Suprapubic skin (tissue), 4 donors: ENCODE data around the gene TRIM60. TPM values are rescaled to one million over a fixed set of nuclear protein-coding genes. Genes with fewer than 3 reads are reported as not detected.

Experiments
- DNase-seq, 2 donors: peaks; one replicate each; pipeline ENCODE4 v3.0.0-alpha.2; 2019; ENCODE audit warnings: low spot score in 2 of 2
- H3K27ac ChIP-seq: fragments of 200-600 bp; sonication (generic); one replicate; pipeline ENCODE4 v1.5.1; 2019
- H3K27me3 ChIP-seq: fragments of 200-600 bp; sonication (generic); one replicate; pipeline ENCODE4 v1.5.1; 2019
- H3K36me3 ChIP-seq: fragments of 200-600 bp; sonication (generic); one replicate; pipeline ENCODE4 v1.5.1; 2019
- H3K4me1 ChIP-seq: fragments of 200-600 bp; sonication (generic); one replicate; pipeline ENCODE4 v1.5.1; 2019
- H3K4me3 ChIP-seq: fragments of 200-600 bp; sonication (generic); one replicate; pipeline ENCODE4 v1.5.1; 2019; ENCODE audit warnings: mild to moderate bottlenecking
- H3K9me3 ChIP-seq: fragments of 200-600 bp; sonication (generic); one replicate; pipeline ENCODE4 v1.5.1; 2019
- EP300 ChIP-seq: sonication (generic); formaldehyde crosslinking; IDR thresholded peaks from one replicate; pipeline ENCODE4 v1.6.1; 2017; ENCODE audit warnings: antibody characterized with exemption
- POLR2A ChIP-seq, 2 donors: fragments of 450-650 bp; IDR thresholded peaks; one replicate each; pipeline ENCODE4 v1.6.1; 2017; ENCODE audit warnings: antibody characterized with exemption in 2 of 2, mild to moderate bottlenecking in 2 of 2, moderate library complexity in 2 of 2
- POLR2AphosphoS5 ChIP-seq, 3 donors: sonication (generic); formaldehyde crosslinking; IDR thresholded peaks; one replicate each; pipeline ENCODE4 v1.6.1; 2017; ENCODE audit warnings: antibody characterized with exemption in 3 of 3
- WGBS: methylation state at CpG from one replicate; pipeline ENCODE4 v1.1.5; 2018; 5-methylcytosine and 5-hydroxymethylcytosine counted together
- total RNA-seq, 4 donors: library from RNA; depleted of rRNA; stranded (reverse); fragments of >200 nt; gene quantifications; one replicate each; pipeline ENCODE4 v1.1.0, GENCODE V29; 2016
- TF ChIP-seq, protein P1 (sequence below), 2 donors: fragments of 200-600 bp in 1 of 2; fragments of 450-650 bp in 1 of 2; sonication (generic) in 1 of 2; IDR thresholded peaks; one replicate each; pipeline ENCODE4 v1.5.1; 2016 to 2019; ENCODE audit warnings: antibody characterized with exemption in 2 of 2, mild to moderate bottlenecking in 1 of 2, moderate library complexity in 1 of 2

The TRIM60 gene
- total RNA-seq, 4 donors from 2014 or later = not detected

DNA sequence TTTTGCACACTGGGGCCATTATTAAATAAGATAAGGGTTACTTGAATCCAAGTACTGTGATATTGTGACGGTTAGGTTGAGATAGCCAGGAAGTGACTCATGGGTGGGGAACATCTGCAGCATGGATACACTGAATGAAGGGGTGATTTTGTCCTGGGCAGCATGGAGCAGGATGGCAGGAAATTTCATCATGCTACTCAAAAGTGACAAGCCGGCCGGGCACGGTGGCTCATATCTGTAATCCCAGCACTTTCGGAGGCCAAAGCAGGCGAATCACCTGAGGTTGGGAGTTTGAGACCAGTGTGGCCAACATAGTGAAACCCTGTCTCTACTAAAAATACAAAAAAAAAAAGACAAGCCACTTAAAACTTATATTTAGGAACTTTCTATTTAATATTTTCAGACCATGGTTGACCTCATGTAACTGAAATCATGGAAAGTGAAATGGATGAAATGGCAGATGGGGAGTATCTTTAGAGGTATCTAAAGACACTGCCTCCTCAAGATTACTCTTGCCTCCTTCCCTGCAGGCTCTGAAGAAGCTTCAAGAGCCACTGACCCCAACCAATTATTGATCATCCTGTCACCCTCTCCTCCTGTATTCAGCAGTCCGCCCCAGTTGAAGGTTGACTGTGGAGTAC, 3.9 kb upstream of the TRIM60 start:
- no peaks in the 10 kb centered on the region for H3K27me3 ChIP-seq
- DNase-seq = no peak
- no peaks in the 10 kb centered on the region for H3K36me3 ChIP-seq
- 89% methylated on average over 7 of the region's 7 CpGs for WGBS
- no peak overlapping the region for H3K27ac ChIP-seq
- H3K9me3 ChIP-seq = no peaks in the 10 kb centered on the region
- TF ChIP-seq EP300 = no peak
- TF ChIP-seq, protein P1, sequence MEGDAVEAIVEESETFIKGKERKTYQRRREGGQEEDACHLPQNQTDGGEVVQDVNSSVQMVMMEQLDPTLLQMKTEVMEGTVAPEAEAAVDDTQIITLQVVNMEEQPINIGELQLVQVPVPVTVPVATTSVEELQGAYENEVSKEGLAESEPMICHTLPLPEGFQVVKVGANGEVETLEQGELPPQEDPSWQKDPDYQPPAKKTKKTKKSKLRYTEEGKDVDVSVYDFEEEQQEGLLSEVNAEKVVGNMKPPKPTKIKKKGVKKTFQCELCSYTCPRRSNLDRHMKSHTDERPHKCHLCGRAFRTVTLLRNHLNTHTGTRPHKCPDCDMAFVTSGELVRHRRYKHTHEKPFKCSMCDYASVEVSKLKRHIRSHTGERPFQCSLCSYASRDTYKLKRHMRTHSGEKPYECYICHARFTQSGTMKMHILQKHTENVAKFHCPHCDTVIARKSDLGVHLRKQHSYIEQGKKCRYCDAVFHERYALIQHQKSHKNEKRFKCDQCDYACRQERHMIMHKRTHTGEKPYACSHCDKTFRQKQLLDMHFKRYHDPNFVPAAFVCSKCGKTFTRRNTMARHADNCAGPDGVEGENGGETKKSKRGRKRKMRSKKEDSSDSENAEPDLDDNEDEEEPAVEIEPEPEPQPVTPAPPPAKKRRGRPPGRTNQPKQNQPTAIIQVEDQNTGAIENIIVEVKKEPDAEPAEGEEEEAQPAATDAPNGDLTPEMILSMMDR (IDR thresholded peaks at IDR 0.05) = no peak
- no peak for TF ChIP-seq POLR2AphosphoS5 (IDR thresholded peaks at IDR 0.05)
- TF ChIP-seq POLR2A (IDR thresholded peaks at IDR 0.05) = no peak
- H3K4me1 ChIP-seq = no peaks in the 10 kb centered on the region
- H3K4me3 ChIP-seq = no peak overlapping the region

DNA sequence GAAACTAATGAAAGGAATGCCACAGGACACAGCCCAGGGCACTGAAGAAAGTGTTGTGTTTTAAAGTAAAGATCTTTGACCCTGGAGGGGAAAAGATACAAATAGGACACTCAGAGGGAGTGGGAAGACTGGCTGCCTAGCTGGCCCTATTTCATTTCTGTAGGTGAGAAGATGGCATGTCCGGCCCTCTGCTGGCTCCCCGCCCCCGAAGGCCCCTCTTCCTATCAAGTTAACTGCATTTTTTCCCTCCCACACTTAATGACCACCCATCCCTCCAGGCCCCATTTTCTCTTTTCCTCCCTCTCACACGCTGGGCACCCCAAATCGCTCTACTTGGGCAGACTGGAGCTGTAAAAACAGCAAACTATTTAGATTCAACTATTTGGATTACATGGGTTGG, 16.4 kb downstream of the TRIM60 start:
- no peaks in the 10 kb centered on the region for H3K27me3 ChIP-seq
- no peak overlapping the region for H3K27ac ChIP-seq
- no peaks in the 10 kb centered on the region for H3K36me3 ChIP-seq
- no peak overlapping the region for H3K4me3 ChIP-seq
- H3K4me1 ChIP-seq = no peaks in the 10 kb centered on the region
- 50% methylated on average over 5 of the region's 5 CpGs for WGBS
- TF ChIP-seq POLR2AphosphoS5 (IDR thresholded peaks at IDR 0.05) (no peak), POLR2A (IDR thresholded peaks at IDR 0.05) (no peak), EP300 (no peak)
- TF ChIP-seq, protein P1 (IDR thresholded peaks at IDR 0.05) = no peak
- no peaks in the 10 kb centered on the region for H3K9me3 ChIP-seq
- DNase-seq = no peak

DNA sequence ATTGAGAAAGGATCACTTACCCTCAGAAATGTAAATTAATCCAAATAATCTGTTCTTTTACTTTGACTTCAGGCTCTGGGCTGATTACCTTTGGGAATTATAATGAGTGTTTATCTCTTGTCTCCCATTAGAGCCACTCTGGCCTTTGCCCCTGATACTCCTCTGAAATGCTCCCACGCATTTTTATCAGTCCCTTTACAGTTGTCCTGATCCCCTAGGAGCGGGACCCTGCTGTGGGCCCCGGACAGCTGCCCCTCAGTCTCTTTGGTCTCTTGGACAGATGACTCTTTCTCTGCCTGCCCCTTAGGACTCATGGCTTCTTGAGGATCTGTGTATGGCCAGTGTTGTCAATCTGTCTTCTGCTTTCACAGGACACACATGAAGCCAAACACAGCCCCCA, 20.8 kb downstream of the TRIM60 start:
- Histone ChIP-seq H3K9me3 (no peaks in the 10 kb centered on the region), H3K36me3 (no peaks in the 10 kb centered on the region), H3K4me1 (no peaks in the 10 kb centered on the region), H3K27me3 (no peaks in the 10 kb centered on the region), H3K27ac (no peak overlapping the region), H3K4me3 (no peak overlapping the region)
- TF ChIP-seq POLR2AphosphoS5 (IDR thresholded peaks at IDR 0.05) = no peak
- TF ChIP-seq, protein P1 (IDR thresholded peaks at IDR 0.05) = no peak
- no peak for TF ChIP-seq EP300
- TF ChIP-seq POLR2A (IDR thresholded peaks at IDR 0.05) = no peak
- WGBS = 67% methylated on average over 3 of the region's 3 CpGs
- no peak for DNase-seq

DNA sequence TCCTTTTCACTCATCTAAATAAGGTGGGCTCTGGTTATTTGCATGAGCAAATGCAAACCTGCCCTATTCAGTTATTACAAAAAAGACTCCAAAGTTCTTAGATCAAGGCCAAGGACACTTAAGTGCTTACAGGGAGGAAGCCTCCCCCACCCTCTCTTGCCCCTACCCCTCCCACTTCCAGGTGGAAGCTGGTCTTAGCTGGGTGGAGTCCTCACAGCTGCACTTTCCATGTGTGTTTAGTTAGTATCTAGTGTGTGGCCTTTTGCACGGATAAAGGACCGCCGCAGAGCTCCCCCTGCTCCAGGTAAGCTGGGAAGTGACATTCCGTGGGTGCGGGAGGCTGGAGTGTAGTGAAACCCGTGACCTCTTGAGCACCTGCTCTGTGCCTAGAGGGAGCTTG, 21.8 kb downstream of the TRIM60 start, which contains the start of gene TRIM75:
TRIM75 (plus strand) TSS at position 222 of the 400 bp plus-strand sequence. CDS start 5,282 bp downstream, outside the sequence.
- no peak within 1 kb of the TSS for H3K27ac ChIP-seq
- 81% methylated on average over 6 of the region's 6 CpGs for WGBS
- no peak for DNase-seq

DNA sequence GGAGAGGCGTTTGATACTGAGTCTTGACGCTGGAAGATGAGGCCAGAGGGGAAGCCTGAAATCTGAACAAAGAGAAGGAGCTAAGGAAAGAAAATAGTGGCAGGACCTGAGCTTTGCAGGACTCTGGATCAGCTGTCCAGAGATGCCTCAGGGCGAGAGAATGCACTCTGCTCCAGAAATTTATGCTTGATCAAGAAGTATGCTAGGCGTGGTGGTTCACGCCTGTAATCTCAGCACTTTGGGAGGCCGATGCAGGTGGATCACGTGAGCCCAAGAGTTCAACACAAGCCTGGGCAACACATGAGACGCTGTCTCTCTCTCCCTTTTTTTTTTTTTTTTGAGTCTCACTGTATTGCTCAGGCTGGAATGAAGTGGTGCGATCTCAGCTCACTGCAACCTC, 23.8 kb downstream of the TRIM60 start:
- Histone ChIP-seq H3K9me3 (no peaks in the 10 kb centered on the region), H3K27me3 (no peaks in the 10 kb centered on the region), H3K36me3 (no peaks in the 10 kb centered on the region), H3K27ac (no peak overlapping the region), H3K4me3 (no peak overlapping the region), H3K4me1 (no peaks in the 10 kb centered on the region)
- DNase-seq = no peak
- TF ChIP-seq POLR2A (IDR thresholded peaks at IDR 0.05) (no peak), POLR2AphosphoS5 (IDR thresholded peaks at IDR 0.05) (no peak), EP300 (no peak)
- TF ChIP-seq, protein P1 (IDR thresholded peaks at IDR 0.05) = no peak
- WGBS = 83% methylated on average over 9 of the region's 9 CpGs

More for the DNA sequence above, 21.8 kb downstream of the TRIM60 start, which contains the start of gene TRIM75:
- no peaks in the 10 kb centered on the region for H3K27me3 ChIP-seq
- no peaks in the 10 kb centered on the region for H3K4me1 ChIP-seq
- H3K36me3 ChIP-seq = no peaks in the 10 kb centered on the region
- no peaks in the 10 kb centered on the region for H3K9me3 ChIP-seq
- H3K4me3 ChIP-seq = no peak within 1 kb of the TSS
- TF ChIP-seq POLR2A (IDR thresholded peaks at IDR 0.05) (no peak), POLR2AphosphoS5 (IDR thresholded peaks at IDR 0.05) (no peak), EP300 (no peak)
- TF ChIP-seq, protein P1 (IDR thresholded peaks at IDR 0.05) = no peak
